ENCODE measurements around the gene ELFN1.

Gene ELFN1

GRCh38 chr7:1691601-1692514 lies 21.8 kb downstream of the ELFN1 start:
- ChIA-PET CTCF (interaction anchor here (1.0 kb wide), 1 partner anchor 221 kb away, joined by 3 read pairs; no protein-coding TSS in a partner anchor), POLR2A (no interaction called here)
- TF ChIP-seq CTCF (IDR thresholded peaks at IDR 0.05; ENCODE audit: insufficient read depth, low read length, missing control alignments) = no peak
- DNase-seq (ENCODE audit: low read depth, low spot score) = no peak
- H3K4me3 ChIP-seq (ENCODE audit: low read depth, low read length) = no peak overlapping the region

DNA sequence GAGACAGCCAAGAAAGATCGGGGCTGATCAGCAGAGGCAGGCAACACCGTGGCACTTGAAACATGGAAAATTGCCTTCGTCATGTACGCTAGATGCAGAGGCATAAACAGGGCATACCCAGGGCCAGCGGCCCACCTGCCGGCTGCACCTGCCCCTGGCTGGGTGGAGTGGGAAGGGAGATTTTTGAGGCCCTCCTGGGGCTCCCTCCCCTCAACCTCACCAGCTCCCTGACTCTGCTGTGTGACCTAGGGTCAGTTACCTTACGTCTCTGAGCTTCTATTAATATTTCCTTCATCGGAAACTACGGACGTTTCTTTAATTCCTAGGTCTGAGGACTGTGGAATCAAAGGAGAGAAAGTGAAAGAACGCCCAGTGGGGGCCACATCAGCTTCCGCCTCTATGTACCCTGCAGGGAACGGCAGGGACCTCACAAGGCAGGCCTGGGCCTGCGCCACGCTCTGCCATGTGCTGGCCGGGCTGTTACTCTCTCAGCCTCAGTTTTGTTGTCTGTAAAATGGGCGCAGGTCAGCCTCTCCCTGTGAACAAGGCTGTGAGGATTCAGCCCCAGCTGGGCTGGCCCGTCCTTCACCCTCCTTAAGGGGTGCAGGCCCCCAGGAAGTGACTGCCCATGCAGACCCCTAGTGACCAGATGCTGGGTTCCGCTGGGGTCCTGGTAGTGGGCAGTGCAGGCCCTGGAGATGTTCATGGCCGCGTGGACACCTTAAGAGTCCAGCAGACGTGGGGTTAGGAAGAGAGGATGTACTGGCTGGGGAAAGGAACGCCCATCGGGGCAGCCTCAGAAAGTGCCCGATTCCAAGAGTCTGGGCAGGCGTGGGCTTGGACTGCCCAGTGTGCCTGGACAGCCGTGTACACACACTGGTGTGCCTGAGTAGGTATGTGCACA lies 22.7 kb downstream of the ELFN1 start:
- DNase-seq (ENCODE audit: low read depth, low spot score) = no peak
- CTCF ChIA-PET = interaction anchor here (1.0 kb wide), 1 partner anchor 220 kb away, joined by 3 read pairs; no protein-coding TSS in a partner anchor
- no peak for TF ChIP-seq CTCF (IDR thresholded peaks at IDR 0.05; ENCODE audit: insufficient read depth, low read length, missing control alignments)
- H3K4me3 ChIP-seq (ENCODE audit: low read depth, low read length) = no peak overlapping the region
- POLR2A ChIA-PET = no interaction called here

- no peak for TF ChIP-seq CTCF (IDR thresholded peaks at IDR 0.05; ENCODE audit: insufficient read depth, low read length, missing control alignments)
- ChIA-PET CTCF (interaction anchor here (0.8 kb wide), 1 partner anchor 17 kb away, joined by 4 read pairs; no protein-coding TSS in a partner anchor), POLR2A (interaction anchor here (1.3 kb wide), 1 partner anchor 23 kb away, joined by 3 read pairs; no protein-coding TSS in a partner anchor)
- DNase-seq (ENCODE audit: low read depth, low spot score) = no peak
- no peak overlapping the region for H3K4me3 ChIP-seq (ENCODE audit: low read depth, low read length)
Observed at GRCh38 chr7:1693419-1693990, 23.4 kb downstream of the ELFN1 start.

DNA sequence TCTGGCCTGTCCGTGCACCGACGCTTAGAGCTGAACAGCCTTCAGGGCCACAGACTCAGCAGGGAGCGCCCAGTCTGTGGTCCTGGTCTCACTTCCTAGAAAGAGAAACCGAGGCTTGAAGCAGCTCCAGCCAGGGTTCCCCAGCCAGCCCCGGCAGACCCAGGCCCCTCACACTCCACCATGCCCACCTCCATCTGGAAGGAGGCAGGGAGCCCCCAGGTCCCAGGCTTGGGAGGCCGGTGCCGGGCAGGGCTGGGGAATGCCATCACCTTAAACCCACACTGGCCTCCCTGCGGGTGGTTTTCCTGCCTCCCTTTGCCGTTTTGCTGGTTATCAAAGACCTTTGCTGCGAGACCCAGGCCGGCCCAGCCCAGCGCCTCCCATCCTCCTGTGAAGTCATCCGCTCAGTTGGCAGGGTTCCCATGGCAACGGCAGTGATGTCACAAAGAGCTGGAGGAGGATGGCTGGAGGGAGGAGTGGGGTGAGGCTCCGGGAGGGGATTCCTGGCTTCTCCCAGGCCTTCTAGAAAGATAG lies 24.0 kb downstream of the ELFN1 start:
- ChIA-PET POLR2A (interaction anchor here (1.3 kb wide), 1 partner anchor 23 kb away, joined by 3 read pairs; no protein-coding TSS in a partner anchor), CTCF (interaction anchor here (0.8 to 1.3 kb wide), 2 partner anchors 9 to 16 kb away, joined by 3 to 4 read pairs; no protein-coding TSS in a partner anchor)
- no peak overlapping the region for H3K4me3 ChIP-seq (ENCODE audit: low read depth, low read length)
- no peak for DNase-seq (ENCODE audit: low read depth, low spot score)
- TF ChIP-seq CTCF (IDR thresholded peaks at IDR 0.05; ENCODE audit: insufficient read depth, low read length, missing control alignments) = no peak

DNA sequence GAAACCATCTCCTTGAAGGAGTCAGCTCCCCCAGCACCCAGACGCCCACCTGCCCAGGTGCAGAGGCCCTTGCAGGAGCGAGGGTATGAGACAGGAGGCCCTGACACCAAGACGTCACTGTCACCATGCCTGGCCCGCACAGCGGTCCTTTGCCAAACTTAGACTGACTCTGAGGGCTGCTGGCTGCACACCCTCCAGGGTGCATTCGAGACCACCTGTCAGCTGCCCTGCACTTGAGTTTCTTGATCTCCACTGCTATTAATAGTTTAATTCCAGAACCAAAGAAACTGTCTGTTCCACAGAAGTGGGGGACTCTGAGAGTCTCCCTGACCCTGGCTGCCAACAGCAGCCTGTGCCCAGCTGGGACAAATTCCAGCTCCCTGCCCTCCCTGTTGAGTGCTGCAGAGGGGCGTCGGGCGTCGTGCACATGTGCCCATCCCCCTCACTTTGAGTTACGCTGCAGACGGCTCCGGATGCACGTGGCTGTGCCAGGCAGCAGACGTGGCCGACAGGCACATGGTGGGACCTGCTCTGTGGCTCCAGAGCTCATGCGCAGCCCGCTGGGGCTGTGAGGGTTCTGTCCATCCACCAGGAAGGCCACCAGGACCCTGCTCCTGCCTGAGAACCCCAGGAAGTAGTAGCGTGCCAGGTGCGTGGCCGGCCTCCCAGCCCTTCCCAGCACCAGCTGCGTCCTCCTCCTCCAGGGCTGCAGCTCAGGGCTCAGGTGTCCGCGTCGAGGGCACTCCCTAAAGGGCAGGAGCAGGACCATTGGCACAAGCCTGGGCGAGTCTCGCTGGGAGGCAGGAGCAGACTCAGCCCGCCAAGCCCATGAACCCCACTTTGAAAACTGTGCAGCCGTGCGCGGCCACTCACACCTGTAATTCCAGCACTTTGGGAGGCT lies 24.8 kb downstream of the ELFN1 start:
- no peak overlapping the region for H3K4me3 ChIP-seq (ENCODE audit: low read depth, low read length)
- ChIA-PET CTCF (interaction anchor here (0.8 to 1.3 kb wide), 2 partner anchors 9 to 15 kb away, joined by 3 to 4 read pairs; no protein-coding TSS in a partner anchor), POLR2A (interaction anchor here (1.3 kb wide), 1 partner anchor 22 kb away, joined by 3 read pairs; no protein-coding TSS in a partner anchor)
- TF ChIP-seq CTCF (IDR thresholded peaks at IDR 0.05; ENCODE audit: insufficient read depth, low read length, missing control alignments) = no peak
- DNase-seq (ENCODE audit: low read depth, low spot score) = no peak
